GM10248 (cell line): ENCODE measurements around the gene TSPYL2.

Experiments
- CTCF ChIA-PET: fragments of 300-600 bp; sonication (Branson Sonifier 250); formaldehyde crosslinking; extraction: SDS; loops from one replicate; lab custom pipeline; 2021; ENCODE audit warnings: antibody characterized with exemption; lab: Yijun Ruan, JAX
- POLR2A ChIA-PET: fragments of 350-650 bp; sonication (Branson Sonifier 250); formaldehyde crosslinking; extraction: SDS; loops from one replicate; lab custom pipeline; 2020; ENCODE audit warnings: antibody characterized with exemption; lab: Yijun Ruan, JAX
- DNase-seq: peaks from one replicate; pipeline ENCODE4 v3.0.0; 2012; ENCODE audit errors: extremely low spot score
- TF ChIP-seq, protein P1 (sequence below): IDR thresholded peaks from 2 replicates; pipeline ENCODE4 v1.5.1; 2012; ENCODE audit warnings: mild to moderate bottlenecking, low read depth; ENCODE audit errors: extremely low read depth, missing control alignments, control extremely low read depth

TSPYL2 gene

GRCh38 chrX:53077207-53078197, 4.7 kb upstream of the TSPYL2 start:
- TF ChIP-seq, protein P1, sequence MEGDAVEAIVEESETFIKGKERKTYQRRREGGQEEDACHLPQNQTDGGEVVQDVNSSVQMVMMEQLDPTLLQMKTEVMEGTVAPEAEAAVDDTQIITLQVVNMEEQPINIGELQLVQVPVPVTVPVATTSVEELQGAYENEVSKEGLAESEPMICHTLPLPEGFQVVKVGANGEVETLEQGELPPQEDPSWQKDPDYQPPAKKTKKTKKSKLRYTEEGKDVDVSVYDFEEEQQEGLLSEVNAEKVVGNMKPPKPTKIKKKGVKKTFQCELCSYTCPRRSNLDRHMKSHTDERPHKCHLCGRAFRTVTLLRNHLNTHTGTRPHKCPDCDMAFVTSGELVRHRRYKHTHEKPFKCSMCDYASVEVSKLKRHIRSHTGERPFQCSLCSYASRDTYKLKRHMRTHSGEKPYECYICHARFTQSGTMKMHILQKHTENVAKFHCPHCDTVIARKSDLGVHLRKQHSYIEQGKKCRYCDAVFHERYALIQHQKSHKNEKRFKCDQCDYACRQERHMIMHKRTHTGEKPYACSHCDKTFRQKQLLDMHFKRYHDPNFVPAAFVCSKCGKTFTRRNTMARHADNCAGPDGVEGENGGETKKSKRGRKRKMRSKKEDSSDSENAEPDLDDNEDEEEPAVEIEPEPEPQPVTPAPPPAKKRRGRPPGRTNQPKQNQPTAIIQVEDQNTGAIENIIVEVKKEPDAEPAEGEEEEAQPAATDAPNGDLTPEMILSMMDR, result peak; percentile 16
- no peak for DNase-seq
- POLR2A ChIA-PET, result interaction anchor here (0.6 kb wide), 1 partner anchor 39 kb away, joined by 6 read pairs; no protein-coding TSS in a partner anchor
- CTCF ChIA-PET, result interaction anchor here (1.1 to 1.2 kb wide), 2 partner anchors 10 to 12 kb away, joined by 3 to 5 read pairs; no protein-coding TSS in a partner anchor

DNA sequence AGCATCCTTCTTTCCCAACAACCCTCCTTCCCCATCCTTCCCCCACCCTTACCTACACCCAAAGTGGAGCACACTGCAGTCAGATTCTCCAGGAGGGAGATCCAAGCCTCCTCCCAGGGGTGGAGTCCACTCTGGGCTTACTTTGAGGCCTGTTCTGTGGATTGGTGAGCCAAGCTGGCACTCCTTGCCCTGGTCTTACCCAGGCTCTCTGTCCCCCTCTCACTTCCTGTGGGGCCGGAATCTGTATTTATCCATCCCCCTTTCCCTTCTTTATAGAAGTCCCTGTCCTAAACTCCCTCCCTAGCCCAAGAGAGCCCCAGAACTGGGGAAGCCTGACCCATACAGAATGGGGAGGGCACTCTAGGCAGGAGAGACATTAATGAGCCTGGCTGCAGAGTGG, 3.2 kb upstream of the TSPYL2 start:
- DNase-seq, result no peak
- ChIA-PET CTCF (interaction anchor here (1.1 to 1.2 kb wide), 2 partner anchors 10 to 12 kb away, joined by 3 to 5 read pairs; no protein-coding TSS in a partner anchor), POLR2A (no interaction called here)
- TF ChIP-seq, protein P1, result no peak

DNA sequence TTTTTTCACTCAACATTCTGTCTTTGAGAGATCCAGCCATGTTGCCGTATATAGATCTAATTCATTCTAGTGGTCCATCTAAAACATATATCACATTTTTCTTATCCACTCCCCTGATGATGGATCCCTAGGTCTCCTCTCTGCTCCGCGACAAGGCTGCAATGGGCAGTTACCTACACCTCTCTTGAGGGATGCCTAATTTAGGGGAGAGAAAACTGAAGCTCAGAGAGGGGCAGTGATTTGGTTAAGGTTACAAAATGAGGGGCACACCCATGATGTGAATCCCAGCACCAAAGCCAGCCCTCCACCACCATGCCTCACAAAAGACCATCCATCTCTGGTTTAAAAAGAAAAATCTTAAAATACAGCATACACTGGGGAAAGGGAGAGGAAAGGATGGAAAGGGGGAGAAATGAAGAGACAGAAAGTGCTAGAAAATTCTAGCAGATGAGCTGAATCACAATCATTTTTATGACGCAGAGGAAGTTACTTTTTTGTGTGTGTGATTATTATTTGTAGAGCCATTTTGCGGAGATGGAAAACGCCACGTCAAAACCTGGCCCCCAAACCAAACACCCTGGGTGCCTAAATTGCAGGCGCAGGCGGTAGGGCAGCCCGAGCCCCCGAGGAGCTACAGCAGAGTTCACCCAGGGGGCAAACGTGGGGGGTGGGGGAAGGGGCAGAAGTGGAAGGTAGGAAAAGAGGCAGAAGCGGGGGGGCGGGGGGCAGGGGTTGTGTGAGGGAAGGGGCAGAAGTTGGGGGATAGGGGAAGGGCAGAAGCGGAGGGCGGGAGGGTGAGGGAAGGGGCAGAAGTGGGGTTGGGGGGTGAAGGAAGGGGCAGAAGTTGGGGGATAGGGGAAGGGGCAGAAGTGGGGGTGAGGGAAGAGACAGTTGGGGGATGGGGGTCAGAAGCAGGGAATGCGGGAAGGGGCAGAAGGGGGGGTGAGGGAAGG, 1.3 kb upstream of the TSPYL2 start:
- DNase-seq, result no peak
- ChIA-PET POLR2A (interaction anchor here (0.6 kb wide), 1 partner anchor 9 kb away, joined by 5 read pairs; no protein-coding TSS in a partner anchor), CTCF (interaction anchor here (2.1 kb wide), 1 partner anchor 9 kb away, joined by 7 read pairs; no protein-coding TSS in a partner anchor)
- TF ChIP-seq, protein P1, result no peak

DNA sequence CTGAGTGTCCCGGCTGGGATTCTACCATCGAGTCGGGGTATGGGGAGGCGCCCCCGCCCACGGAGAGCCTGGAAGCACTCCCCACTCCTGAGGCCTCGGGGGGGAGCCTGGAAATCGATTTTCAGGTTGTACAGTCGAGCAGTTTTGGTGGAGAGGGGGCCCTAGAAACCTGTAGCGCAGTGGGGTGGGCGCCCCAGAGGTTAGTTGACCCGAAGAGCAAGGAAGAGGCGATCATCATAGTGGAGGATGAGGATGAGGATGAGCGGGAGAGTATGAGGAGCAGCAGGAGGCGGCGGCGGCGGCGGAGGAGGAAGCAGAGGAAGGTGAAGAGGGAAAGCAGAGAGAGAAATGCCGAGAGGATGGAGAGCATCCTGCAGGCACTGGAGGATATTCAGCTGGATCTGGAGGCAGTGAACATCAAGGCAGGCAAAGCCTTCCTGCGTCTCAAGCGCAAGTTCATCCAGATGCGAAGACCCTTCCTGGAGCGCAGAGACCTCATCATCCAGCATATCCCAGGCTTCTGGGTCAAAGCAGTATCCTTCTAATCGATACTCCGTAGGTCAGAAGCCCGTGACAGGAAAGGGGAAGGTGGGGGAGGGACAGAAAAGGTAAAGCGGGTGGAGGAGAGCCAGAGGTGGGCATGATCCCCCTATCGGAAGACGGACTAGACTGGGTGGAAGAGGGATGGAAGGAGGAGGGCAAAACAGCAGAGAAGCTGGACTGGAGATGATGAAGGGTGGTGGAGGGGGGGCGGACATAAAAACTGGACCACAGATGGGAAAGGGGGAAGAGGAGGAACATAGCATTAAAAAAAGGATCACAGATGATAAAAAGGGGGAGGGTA, 828 bp downstream of the TSPYL2 start:
- POLR2A ChIA-PET, result interaction anchor here (1.3 to 1.9 kb wide), 3 partner anchors 10 to 11 kb away, joined by 4 to 8 read pairs (median 7); partner anchors contain the start of gene KANTR
- TF ChIP-seq, protein P1, result no peak
- DNase-seq, result no peak
- CTCF ChIA-PET, result interaction anchor here (2.1 kb wide), 1 partner anchor 11 kb away, joined by 7 read pairs; no protein-coding TSS in a partner anchor

GRCh38 chrX:53084043-53084570, 1.9 kb downstream of the TSPYL2 start:
- TF ChIP-seq, protein P1, result no peak
- DNase-seq, result no peak
- CTCF ChIA-PET, result no interaction called here
- POLR2A ChIA-PET, result no interaction called here
